HEK293 (cell line): Measurements from ENCODE around the gene GJD3.
A peak's percentile ranks its signal among the peaks of the same experiment; 100 is the strongest.

Source experiments
- CTCF ChIA-PET: fragments of 350-600 bp; formaldehyde crosslinking; extraction: SDS; loops from one replicate; lab custom pipeline; 2021; ENCODE audit warnings: antibody characterized with exemption; lab: Yijun Ruan, JAX
- POLR2A ChIA-PET: fragments of 300-600 bp; formaldehyde crosslinking; extraction: SDS; loops from one replicate; lab custom pipeline; 2020; ENCODE audit warnings: antibody characterized with exemption, inconsistent platforms; lab: Yijun Ruan, JAX
- H3K27ac ChIP-seq: fragments of 200-500 bp; sonication (Bioruptor generic); 2 replicates; pipeline ENCODE4 v1.5.1; 2014; ENCODE audit warnings: low read depth, low read length, control low read depth, inconsistent platforms; ENCODE audit errors: extremely low read depth
- H3K36me3 ChIP-seq, 2 experiments: fragments of 200-500 bp in 1 of 2; sonication (Bioruptor generic) in 1 of 2; 1 replicate in 1 of 2; 2 replicates in 1 of 2; pipeline ENCODE4 v1.5.1; 2014 to 2017; ENCODE audit warnings: inconsistent platforms in 2 of 2, low read length in 2 of 2; ENCODE audit not compliant: control insufficient read depth in 2 of 2, insufficient read depth in 1 of 2
- H3K4me1 ChIP-seq: fragments of 200-500 bp; sonication (Bioruptor generic); 2 replicates; pipeline ENCODE4 v1.5.1; 2014; ENCODE audit warnings: mild to moderate bottlenecking, low read length, inconsistent platforms; ENCODE audit not compliant: control insufficient read depth, insufficient read depth
- H3K4me3 ChIP-seq: 2 replicates; pipeline ENCODE4 v1.5.1; 2011; ENCODE audit warnings: low read depth, mild to moderate bottlenecking, control low read depth, low read length, moderate library complexity
- H3K9me3 ChIP-seq: fragments of 200-500 bp; sonication (Bioruptor generic); 2 replicates; pipeline ENCODE4 v1.5.1; 2014; ENCODE audit warnings: low read depth, low read length, inconsistent platforms; ENCODE audit not compliant: control insufficient read depth, insufficient read depth
- GLIS1 ChIP-seq: fragments of 450-650 bp; formaldehyde crosslinking; IDR thresholded peaks from 2 replicates; pipeline ENCODE4 v1.5.1; 2016; ENCODE audit warnings: missing biosample characterization, missing genetic modification characterization
- GLIS2 ChIP-seq: fragments of 450-650 bp; formaldehyde crosslinking; IDR thresholded peaks from 2 replicates; pipeline ENCODE4 v1.5.1; 2016; ENCODE audit warnings: missing biosample characterization, missing genetic modification characterization
- KLF8 ChIP-seq: fragments of 450-650 bp; formaldehyde crosslinking; IDR thresholded peaks from 2 replicates; pipeline ENCODE4 v1.5.1; 2016; ENCODE audit warnings: missing biosample characterization, missing genetic modification characterization
- RBAK ChIP-seq: fragments of 450-650 bp; formaldehyde crosslinking; IDR thresholded peaks from 2 replicates; pipeline ENCODE4 v1.5.1; 2016; ENCODE audit warnings: missing biosample characterization, missing genetic modification characterization
- ZNF311 ChIP-seq: fragments of 450-650 bp; formaldehyde crosslinking; IDR thresholded peaks from 2 replicates; pipeline ENCODE4 v1.5.1; 2017; ENCODE audit warnings: missing biosample characterization, missing genetic modification characterization, borderline replicate concordance
- ZNF510 ChIP-seq: fragments of 450-650 bp; formaldehyde crosslinking; IDR thresholded peaks from 2 replicates; pipeline ENCODE4 v1.5.1; 2018; ENCODE audit warnings: mild to moderate bottlenecking, missing genetic modification characterization, missing biosample characterization; ENCODE audit not compliant: insufficient replicate concordance
- ZNF600 ChIP-seq: fragments of 450-650 bp; formaldehyde crosslinking; IDR thresholded peaks from 2 replicates; pipeline ENCODE4 v1.5.1; 2016; ENCODE audit warnings: missing biosample characterization, missing genetic modification characterization
- ZNF692 ChIP-seq: fragments of 450-650 bp; formaldehyde crosslinking; IDR thresholded peaks from 2 replicates; pipeline ENCODE4 v1.5.1; 2016; ENCODE audit warnings: missing biosample characterization, missing genetic modification characterization
- TF ChIP-seq, protein P1 (sequence below): fragments of 450-650 bp; formaldehyde crosslinking; IDR thresholded peaks from 2 replicates; pipeline ENCODE4 v1.5.1; 2016; ENCODE audit warnings: missing biosample characterization, missing genetic modification characterization
- TF ChIP-seq, protein P2 (sequence below): fragments of 450-650 bp; formaldehyde crosslinking; IDR thresholded peaks from 2 replicates; pipeline ENCODE4 v1.5.1; 2016; ENCODE audit warnings: missing biosample characterization, missing genetic modification characterization
- TF ChIP-seq, protein P3 (sequence below): fragments of 450-650 bp; formaldehyde crosslinking; IDR thresholded peaks from 2 replicates; pipeline ENCODE4 v1.5.1; 2016; ENCODE audit warnings: missing biosample characterization, missing genetic modification characterization
- TF ChIP-seq, protein P4 (sequence below): fragments of 450-650 bp; formaldehyde crosslinking; IDR thresholded peaks from 2 replicates; pipeline ENCODE4 v1.5.1; 2016; ENCODE audit warnings: missing biosample characterization, missing genetic modification characterization, borderline replicate concordance
- TF ChIP-seq, protein P5 (sequence below): fragments of 450-650 bp; formaldehyde crosslinking; IDR thresholded peaks from 2 replicates; pipeline ENCODE4 v1.5.1; 2016; ENCODE audit warnings: missing biosample characterization, missing genetic modification characterization
- TF ChIP-seq, protein P6 (sequence below): fragments of 450-650 bp; formaldehyde crosslinking; IDR thresholded peaks from 2 replicates; pipeline ENCODE4 v1.5.1; 2016; ENCODE audit warnings: missing biosample characterization, missing genetic modification characterization

GJD3 gene

GRCh38 chr17:40318830-40319391 lies 45.6 kb downstream of the GJD3 start:
- Histone ChIP-seq H3K4me1 (peaks cover 41% of the 10 kb centered on the region), H3K4me3 (peak overlapping the region; percentile 66), H3K27ac (peak overlapping the region; percentile 86; the same call in 1 of the 2 replicates), H3K36me3 (no peaks in the 10 kb centered on the region), H3K9me3 (no peaks in the 10 kb centered on the region)
- TF ChIP-seq, protein P1, sequence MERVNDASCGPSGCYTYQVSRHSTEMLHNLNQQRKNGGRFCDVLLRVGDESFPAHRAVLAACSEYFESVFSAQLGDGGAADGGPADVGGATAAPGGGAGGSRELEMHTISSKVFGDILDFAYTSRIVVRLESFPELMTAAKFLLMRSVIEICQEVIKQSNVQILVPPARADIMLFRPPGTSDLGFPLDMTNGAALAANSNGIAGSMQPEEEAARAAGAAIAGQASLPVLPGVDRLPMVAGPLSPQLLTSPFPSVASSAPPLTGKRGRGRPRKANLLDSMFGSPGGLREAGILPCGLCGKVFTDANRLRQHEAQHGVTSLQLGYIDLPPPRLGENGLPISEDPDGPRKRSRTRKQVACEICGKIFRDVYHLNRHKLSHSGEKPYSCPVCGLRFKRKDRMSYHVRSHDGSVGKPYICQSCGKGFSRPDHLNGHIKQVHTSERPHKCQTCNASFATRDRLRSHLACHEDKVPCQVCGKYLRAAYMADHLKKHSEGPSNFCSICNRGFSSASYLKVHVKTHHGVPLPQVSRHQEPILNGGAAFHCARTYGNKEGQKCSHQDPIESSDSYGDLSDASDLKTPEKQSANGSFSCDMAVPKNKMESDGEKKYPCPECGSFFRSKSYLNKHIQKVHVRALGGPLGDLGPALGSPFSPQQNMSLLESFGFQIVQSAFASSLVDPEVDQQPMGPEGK (tag by site-specific recombination): peak; percentile 20; the same call in 1 of the 2 replicates
- TF ChIP-seq ZNF600 (tag by site-specific recombination) (peak; percentile 45; the same call in 1 of the 2 replicates), ZNF692 (tag by site-specific recombination) (peak; percentile 58; the same call in 1 of the 2 replicates), KLF8 (tag by site-specific recombination) (no peak), GLIS2 (tag by site-specific recombination) (peak; percentile 75), ZNF510 (tag by site-specific recombination) (no peak), GLIS1 (tag by site-specific recombination) (peak; percentile 44), RBAK (no peak), ZNF311 (tag by site-specific recombination) (no peak)
- TF ChIP-seq, protein P2, sequence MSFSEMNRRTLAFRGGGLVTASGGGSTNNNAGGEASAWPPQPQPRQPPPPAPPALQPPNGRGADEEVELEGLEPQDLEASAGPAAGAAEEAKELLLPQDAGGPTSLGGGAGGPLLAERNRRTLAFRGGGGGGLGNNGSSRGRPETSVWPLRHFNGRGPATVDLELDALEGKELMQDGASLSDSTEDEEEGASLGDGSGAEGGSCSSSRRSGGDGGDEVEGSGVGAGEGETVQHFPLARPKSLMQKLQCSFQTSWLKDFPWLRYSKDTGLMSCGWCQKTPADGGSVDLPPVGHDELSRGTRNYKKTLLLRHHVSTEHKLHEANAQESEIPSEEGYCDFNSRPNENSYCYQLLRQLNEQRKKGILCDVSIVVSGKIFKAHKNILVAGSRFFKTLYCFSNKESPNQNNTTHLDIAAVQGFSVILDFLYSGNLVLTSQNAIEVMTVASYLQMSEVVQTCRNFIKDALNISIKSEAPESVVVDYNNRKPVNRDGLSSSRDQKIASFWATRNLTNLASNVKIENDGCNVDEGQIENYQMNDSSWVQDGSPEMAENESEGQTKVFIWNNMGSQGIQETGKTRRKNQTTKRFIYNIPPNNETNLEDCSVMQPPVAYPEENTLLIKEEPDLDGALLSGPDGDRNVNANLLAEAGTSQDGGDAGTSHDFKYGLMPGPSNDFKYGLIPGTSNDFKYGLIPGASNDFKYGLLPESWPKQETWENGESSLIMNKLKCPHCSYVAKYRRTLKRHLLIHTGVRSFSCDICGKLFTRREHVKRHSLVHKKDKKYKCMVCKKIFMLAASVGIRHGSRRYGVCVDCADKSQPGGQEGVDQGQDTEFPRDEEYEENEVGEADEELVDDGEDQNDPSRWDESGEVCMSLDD (tag by site-specific recombination): peak; percentile 65
- TF ChIP-seq, protein P3, sequence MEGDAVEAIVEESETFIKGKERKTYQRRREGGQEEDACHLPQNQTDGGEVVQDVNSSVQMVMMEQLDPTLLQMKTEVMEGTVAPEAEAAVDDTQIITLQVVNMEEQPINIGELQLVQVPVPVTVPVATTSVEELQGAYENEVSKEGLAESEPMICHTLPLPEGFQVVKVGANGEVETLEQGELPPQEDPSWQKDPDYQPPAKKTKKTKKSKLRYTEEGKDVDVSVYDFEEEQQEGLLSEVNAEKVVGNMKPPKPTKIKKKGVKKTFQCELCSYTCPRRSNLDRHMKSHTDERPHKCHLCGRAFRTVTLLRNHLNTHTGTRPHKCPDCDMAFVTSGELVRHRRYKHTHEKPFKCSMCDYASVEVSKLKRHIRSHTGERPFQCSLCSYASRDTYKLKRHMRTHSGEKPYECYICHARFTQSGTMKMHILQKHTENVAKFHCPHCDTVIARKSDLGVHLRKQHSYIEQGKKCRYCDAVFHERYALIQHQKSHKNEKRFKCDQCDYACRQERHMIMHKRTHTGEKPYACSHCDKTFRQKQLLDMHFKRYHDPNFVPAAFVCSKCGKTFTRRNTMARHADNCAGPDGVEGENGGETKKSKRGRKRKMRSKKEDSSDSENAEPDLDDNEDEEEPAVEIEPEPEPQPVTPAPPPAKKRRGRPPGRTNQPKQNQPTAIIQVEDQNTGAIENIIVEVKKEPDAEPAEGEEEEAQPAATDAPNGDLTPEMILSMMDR (tag by site-specific recombination): peak; percentile 49
- TF ChIP-seq, protein P4, sequence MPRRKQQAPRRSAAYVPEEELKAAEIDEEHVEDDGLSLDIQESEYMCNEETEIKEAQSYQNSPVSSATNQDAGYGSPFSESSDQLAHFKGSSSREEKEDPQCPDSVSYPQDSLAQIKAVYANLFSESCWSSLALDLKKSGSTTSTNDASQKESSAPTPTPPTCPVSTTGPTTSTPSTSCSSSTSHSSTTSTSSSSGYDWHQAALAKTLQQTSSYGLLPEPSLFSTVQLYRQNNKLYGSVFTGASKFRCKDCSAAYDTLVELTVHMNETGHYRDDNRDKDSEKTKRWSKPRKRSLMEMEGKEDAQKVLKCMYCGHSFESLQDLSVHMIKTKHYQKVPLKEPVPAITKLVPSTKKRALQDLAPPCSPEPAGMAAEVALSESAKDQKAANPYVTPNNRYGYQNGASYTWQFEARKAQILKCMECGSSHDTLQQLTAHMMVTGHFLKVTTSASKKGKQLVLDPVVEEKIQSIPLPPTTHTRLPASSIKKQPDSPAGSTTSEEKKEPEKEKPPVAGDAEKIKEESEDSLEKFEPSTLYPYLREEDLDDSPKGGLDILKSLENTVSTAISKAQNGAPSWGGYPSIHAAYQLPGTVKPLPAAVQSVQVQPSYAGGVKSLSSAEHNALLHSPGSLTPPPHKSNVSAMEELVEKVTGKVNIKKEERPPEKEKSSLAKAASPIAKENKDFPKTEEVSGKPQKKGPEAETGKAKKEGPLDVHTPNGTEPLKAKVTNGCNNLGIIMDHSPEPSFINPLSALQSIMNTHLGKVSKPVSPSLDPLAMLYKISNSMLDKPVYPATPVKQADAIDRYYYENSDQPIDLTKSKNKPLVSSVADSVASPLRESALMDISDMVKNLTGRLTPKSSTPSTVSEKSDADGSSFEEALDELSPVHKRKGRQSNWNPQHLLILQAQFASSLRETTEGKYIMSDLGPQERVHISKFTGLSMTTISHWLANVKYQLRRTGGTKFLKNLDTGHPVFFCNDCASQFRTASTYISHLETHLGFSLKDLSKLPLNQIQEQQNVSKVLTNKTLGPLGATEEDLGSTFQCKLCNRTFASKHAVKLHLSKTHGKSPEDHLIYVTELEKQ: no peak
- TF ChIP-seq, protein P5, sequence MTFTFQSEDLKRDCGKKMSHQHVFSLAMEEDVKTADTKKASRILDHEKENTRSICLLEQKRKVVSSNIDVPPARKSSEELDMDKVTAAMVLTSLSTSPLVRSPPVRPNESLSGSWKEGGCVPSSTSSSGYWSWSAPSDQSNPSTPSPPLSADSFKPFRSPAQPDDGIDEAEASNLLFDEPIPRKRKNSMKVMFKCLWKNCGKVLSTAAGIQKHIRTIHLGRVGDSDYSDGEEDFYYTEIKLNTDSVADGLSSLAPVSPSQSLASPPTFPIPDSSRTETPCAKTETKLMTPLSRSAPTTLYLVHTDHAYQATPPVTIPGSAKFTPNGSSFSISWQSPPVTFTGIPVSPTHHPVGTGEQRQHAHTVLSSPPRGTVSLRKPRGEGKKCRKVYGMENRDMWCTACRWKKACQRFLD (tag by site-specific recombination): no peak
- TF ChIP-seq, protein P6, sequence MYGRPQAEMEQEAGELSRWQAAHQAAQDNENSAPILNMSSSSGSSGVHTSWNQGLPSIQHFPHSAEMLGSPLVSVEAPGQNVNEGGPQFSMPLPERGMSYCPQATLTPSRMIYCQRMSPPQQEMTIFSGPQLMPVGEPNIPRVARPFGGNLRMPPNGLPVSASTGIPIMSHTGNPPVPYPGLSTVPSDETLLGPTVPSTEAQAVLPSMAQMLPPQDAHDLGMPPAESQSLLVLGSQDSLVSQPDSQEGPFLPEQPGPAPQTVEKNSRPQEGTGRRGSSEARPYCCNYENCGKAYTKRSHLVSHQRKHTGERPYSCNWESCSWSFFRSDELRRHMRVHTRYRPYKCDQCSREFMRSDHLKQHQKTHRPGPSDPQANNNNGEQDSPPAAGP (tag by site-specific recombination): 0 out of 2 replicates have a peak, but pooled peaks have one; percentile 16
- ChIA-PET CTCF (interaction anchor here (0.6 to 6.0 kb wide), 7 partner anchors 9 to 140 kb away, joined by 3 to 85 read pairs (median 4); no protein-coding TSS in a partner anchor), POLR2A (interaction anchor here (0.7 to 2.0 kb wide), 5 partner anchors 9 to 30 kb away, joined by 3 to 11 read pairs (median 3); no protein-coding TSS in a partner anchor)
